Lower lobe of right lung (tissue), 2 donors: ENCODE data around the gene ANO5. TPM values are rescaled to one million over a fixed set of nuclear protein-coding genes. Genes with fewer than 3 reads are reported as not detected.
A peak's percentile ranks its signal among the peaks of the same experiment; 100 is the strongest.
"Not testable (repeated sequence)": the region's sequence is repeated elsewhere in the genome, so short reads cannot be mapped to it uniquely, and the experiment has no call there.

ENCODE experiments used
- ATAC-seq, 2 donors: fragments of 200-7000 bp; cut with Tn5 transposase; one replicate each; pipeline ENCODE4 v1.9.1; 2020 to 2022; ENCODE audit warnings: mild to moderate bottlenecking in 2 of 2, moderate library complexity in 2 of 2
- DNase-seq: peaks from one replicate; pipeline ENCODE4 v3.0.0-alpha.2; 2020
- H3K27ac ChIP-seq: fragments of 200-600 bp; one replicate; pipeline ENCODE4 v1.8.0; 2022
- H3K27me3 ChIP-seq: fragments of 200-600 bp; one replicate; pipeline ENCODE4 v1.8.0; 2022; ENCODE audit warnings: low read depth
- H3K36me3 ChIP-seq: fragments of 200-600 bp; one replicate; pipeline ENCODE4 v1.8.0; 2022; ENCODE audit warnings: mild to moderate bottlenecking
- H3K4me1 ChIP-seq: fragments of 200-600 bp; one replicate; pipeline ENCODE4 v1.8.0; 2022
- H3K4me3 ChIP-seq: fragments of 200-600 bp; one replicate; pipeline ENCODE4 v1.8.0; 2022; ENCODE audit warnings: mild to moderate bottlenecking
- H3K9me3 ChIP-seq: fragments of 200-600 bp; one replicate; pipeline ENCODE4 v1.8.0; 2022
- intact Hi-C: fragments of 100-400 bp; cut with DNase I; formaldehyde crosslinking; loops from one replicate; pipeline ENCODE4 v1.11.0; 2022
- total RNA-seq: library from RNA; stranded (reverse); fragmentation: NEBNext Ultra II Directional; extraction: Animal tissue kit (Norgen Biotek cat#: 25700); gene quantifications from one replicate; pipeline ENCODE4 v1.2.1, GENCODE V29; 2021
- TF ChIP-seq, protein P1 (sequence below): fragments of 200-600 bp; IDR thresholded peaks from one replicate; pipeline ENCODE4 v1.8.0; 2022; ENCODE audit warnings: antibody characterized with exemption, mild to moderate bottlenecking
- donor health status: DM: no; HTN: yes; CAD: no; lungs with severe emphysema.

Gene ANO5
- total RNA-seq, 1 donor from 2014 or later: 4.8 TPM

DNA sequence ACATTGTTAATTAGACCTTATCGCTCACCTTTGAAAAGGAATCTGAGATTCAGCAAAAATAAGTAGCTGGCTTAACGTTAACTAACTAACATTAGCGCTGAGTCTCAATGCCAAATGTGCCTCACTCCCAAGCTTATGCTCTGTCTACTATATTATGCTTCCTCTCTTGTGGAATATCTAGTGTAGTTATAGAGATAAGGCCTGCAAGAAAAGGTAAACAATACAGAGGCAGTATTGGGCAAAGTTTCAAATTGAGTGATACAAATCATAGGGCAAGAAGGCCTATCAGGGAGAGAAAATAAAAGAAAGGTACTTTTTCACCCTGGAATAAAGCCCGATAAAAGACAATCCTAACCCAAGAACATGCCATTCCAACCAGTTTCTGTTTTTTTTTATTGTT is 83.7 kb downstream of the ANO5 start:
- intact Hi-C loops: no loop called here
- Histone ChIP-seq H3K4me3 (no peak overlapping the region), H3K27ac (no peak overlapping the region), H3K36me3 (no peaks in the 10 kb centered on the region), H3K27me3 (no peaks in the 10 kb centered on the region), H3K4me1 (no peaks in the 10 kb centered on the region), H3K9me3 (no peaks in the 10 kb centered on the region)
- ATAC-seq (no peak), DNase-seq (no peak)
- TF ChIP-seq, protein P1, sequence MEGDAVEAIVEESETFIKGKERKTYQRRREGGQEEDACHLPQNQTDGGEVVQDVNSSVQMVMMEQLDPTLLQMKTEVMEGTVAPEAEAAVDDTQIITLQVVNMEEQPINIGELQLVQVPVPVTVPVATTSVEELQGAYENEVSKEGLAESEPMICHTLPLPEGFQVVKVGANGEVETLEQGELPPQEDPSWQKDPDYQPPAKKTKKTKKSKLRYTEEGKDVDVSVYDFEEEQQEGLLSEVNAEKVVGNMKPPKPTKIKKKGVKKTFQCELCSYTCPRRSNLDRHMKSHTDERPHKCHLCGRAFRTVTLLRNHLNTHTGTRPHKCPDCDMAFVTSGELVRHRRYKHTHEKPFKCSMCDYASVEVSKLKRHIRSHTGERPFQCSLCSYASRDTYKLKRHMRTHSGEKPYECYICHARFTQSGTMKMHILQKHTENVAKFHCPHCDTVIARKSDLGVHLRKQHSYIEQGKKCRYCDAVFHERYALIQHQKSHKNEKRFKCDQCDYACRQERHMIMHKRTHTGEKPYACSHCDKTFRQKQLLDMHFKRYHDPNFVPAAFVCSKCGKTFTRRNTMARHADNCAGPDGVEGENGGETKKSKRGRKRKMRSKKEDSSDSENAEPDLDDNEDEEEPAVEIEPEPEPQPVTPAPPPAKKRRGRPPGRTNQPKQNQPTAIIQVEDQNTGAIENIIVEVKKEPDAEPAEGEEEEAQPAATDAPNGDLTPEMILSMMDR: no peak

DNA sequence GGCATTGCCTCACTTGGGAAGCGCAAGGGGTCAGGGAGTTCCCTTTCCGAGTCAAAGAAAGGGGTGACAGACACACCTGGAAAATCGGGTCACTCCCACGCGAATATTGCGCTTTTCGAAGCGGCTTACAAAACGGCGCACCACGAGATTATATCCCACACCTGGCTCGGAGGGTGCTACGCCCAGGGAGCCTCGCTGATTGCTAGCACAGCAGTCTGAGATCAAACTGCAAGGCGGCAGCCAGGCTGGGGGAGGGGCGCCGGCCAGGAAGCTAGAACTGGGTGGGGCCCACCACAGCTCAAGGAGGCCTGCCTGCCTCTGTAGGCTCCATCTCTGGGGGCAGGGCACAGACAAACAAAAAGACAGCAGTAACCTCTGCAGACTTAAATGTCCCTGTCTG is 92.1 kb downstream of the ANO5 start:
- intact Hi-C loops, H3K9me3 ChIP-seq, H3K27me3 ChIP-seq, ATAC-seq, H3K4me1 ChIP-seq, H3K4me3 ChIP-seq, H3K36me3 ChIP-seq, H3K27ac ChIP-seq: not testable (repeated sequence)
- peak; percentile 28 for DNase-seq

DNA sequence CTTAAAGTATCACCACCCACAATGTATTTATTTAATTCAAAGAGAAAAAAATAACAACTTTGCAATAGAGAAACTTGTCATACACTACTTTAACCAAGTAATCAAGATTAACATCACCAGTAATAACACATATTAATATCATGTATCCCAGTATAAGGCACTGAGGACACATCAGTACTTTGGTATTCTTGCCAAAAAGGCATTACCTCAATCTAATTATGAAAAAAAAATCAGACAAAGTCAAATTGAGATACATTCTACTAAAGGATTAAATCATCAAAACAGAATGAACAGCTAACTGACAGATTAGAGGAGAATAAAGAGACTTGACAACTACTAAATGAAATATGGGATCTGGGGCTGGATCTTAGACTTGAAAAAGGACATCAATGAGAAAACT is 109.5 kb downstream of the ANO5 start:
- H3K9me3 ChIP-seq: no peaks in the 10 kb centered on the region
- TF ChIP-seq, protein P1: no peak
- intact Hi-C loops: loop anchor here (10.0 kb wide), 1 partner anchor 58 kb away; no protein-coding TSS in a partner anchor
- no peaks in the 10 kb centered on the region for H3K27me3 ChIP-seq
- no peak for DNase-seq
- H3K36me3 ChIP-seq: no peaks in the 10 kb centered on the region
- no peak overlapping the region for H3K27ac ChIP-seq
- no peaks in the 10 kb centered on the region for H3K4me1 ChIP-seq
- no peak for ATAC-seq
- H3K4me3 ChIP-seq: no peak overlapping the region

DNA sequence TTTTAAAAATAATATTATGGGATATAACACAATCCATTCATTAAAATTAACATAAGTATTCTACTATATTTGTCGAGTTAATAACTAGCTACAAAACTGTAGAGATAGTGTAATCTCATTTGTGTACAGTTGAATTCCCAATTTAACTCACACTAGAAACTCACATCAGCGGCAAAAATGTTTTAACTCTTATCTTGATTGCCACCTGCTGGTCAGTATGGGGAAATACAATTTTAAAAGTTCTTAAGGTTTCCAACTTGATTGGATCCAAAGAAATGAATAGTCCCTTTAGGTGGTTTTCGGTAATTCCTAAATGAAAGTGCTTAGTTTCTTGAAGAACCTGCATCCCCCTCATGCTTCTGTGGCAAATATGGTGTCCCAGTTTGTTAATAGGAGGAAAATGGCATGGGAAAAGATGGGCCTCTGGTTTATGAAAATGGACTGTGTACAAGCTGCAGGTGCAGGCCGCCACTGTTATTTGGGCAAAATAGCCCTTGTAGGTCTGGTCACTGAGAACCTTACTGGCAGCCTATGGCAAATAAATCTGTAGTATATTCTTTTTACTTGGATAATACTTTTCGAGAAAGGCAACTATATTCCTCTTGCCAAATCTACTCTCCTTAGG is 111.6 kb downstream of the ANO5 start:
- TF ChIP-seq, protein P1: peak; percentile 72
- peak; percentile 30 to 50 for ATAC-seq
- intact Hi-C loops: loop anchor here (10.0 kb wide), 1 partner anchor 60 kb away; no protein-coding TSS in a partner anchor
- Histone ChIP-seq H3K27me3 (no peaks in the 10 kb centered on the region), H3K9me3 (no peaks in the 10 kb centered on the region), H3K4me3 (no peak overlapping the region), H3K36me3 (no peaks in the 10 kb centered on the region), H3K4me1 (no peaks in the 10 kb centered on the region), H3K27ac (no peak overlapping the region)
- DNase-seq: no peak

DNA sequence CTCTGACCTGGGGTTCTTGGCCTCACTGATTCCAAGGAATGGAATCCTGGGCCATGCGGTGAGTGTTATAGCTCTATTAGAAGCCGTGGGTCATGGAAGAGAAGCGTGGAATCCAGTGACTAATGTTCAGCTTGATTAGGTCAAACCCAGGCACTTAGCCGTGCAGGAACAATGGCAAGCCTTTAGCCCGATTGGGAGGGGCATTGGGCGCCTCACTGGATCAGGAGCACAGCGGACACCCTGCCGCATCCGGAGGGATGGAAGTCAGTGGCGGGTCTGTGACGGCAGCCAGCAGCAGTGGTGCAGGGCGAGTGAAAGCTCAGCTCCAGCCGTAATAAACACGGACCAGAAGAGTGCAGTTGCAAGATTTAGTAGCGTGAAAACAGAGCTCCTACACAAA is 124.8 kb downstream of the ANO5 start:
- H3K9me3 ChIP-seq: no peaks in the 10 kb centered on the region
- DNase-seq (no peak), ATAC-seq (no peak)
- H3K4me3 ChIP-seq: no peak overlapping the region
- intact Hi-C loops: no loop called here
- TF ChIP-seq, protein P1: no peak
- no peaks in the 10 kb centered on the region for H3K27me3 ChIP-seq
- H3K4me1 ChIP-seq: no peaks in the 10 kb centered on the region
- H3K36me3 ChIP-seq: no peaks in the 10 kb centered on the region
- no peak overlapping the region for H3K27ac ChIP-seq

DNA sequence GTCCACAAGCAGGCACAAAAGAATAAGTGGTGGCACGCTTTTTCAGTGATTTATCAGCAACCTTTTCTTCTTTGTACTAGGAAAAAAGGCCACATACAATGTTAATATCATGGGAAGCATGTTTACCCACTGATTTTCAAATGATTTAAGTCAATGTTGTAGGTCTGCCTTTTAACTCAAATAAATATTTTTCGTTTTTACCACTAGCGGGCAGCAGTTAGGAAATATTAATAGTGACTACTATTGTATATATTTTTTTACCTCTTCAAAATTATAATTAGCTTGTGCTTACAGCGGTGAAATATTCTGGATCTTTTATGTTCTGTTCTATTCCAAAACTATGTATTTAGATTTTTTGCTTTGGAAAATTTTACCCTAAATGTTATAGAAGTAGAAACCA is 138.9 kb downstream of the ANO5 start:
- H3K9me3 ChIP-seq: no peaks in the 10 kb centered on the region
- H3K4me1 ChIP-seq: no peaks in the 10 kb centered on the region
- no peak overlapping the region for H3K4me3 ChIP-seq
- no peaks in the 10 kb centered on the region for H3K27me3 ChIP-seq
- intact Hi-C loops: loop anchor here (5.0 kb wide), 1 partner anchor 456 kb away; no protein-coding TSS in a partner anchor
- DNase-seq (no peak), ATAC-seq (no peak)
- no peaks in the 10 kb centered on the region for H3K36me3 ChIP-seq
- TF ChIP-seq, protein P1: no peak
- H3K27ac ChIP-seq: no peak overlapping the region

Other genes starting within 250 kb of the ANO5 start
- gene SLC17A6, start 145.3 kb downstream of the ANO5 start, total RNA-seq: not detected